ENCODE measurements around the gene IMPDH1. TPM values are rescaled to one million over a fixed set of nuclear protein-coding genes. Genes with fewer than 3 reads are reported as not detected.

Gene IMPDH1
- total and polyA plus RNA-seq, 10 of the 15 experiments (the other 5 are each of a cell fraction or from before 2014, with no cell fraction given): 0.50 to 61.3 (median 41.8) TPM

DNA sequence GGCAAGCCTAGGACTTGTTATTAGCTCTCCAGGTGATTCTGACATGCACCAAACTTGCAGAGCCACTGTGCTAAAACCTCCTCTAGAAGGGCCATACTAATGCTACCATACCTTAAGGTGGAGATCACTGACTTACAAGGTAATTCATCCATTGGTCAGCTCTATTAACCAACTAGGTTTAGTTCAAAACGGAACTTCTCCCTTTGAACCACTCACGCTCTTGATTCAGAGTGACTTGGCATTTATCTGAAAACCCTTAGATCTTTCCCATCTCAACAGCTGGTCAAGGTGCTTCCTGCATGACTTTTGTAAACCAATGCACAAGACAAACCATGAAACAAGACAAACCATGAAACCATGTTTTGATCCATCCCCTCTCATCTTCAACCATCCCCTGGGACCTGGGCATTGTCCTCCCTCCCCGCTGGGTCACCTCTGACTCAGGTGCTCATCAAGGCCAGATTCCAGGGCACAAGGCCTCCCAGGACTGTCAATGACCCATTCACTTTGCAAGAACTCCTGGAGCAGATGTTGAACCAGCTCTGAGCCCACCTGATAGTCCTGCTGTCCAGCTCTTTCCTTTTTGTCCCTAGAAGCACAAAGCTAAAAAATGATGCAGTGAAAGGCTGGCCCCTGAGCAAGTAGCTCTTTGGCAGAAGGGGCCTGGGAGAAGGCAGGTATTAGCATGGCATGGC lies 18.8 kb downstream of the IMPDH1 start (continued):
- TF ChIP-seq, protein P1, sequence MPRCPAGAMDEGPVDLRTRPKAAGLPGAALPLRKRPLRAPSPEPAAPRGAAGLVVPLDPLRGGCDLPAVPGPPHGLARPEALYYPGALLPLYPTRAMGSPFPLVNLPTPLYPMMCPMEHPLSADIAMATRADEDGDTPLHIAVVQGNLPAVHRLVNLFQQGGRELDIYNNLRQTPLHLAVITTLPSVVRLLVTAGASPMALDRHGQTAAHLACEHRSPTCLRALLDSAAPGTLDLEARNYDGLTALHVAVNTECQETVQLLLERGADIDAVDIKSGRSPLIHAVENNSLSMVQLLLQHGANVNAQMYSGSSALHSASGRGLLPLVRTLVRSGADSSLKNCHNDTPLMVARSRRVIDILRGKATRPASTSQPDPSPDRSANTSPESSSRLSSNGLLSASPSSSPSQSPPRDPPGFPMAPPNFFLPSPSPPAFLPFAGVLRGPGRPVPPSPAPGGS (IDR thresholded peaks at IDR 0.05; ENCODE audit: borderline replicate concordance, insufficient read depth, low read depth, low read length, poor library complexity, severe bottlenecking): no peak
- TF ChIP-seq CEBPB (IDR thresholded peaks at IDR 0.05; ENCODE audit: borderline replicate concordance in 1 of 2, low read depth in 2 of 2, low read length in 2 of 2): no peak
- no peak for TF ChIP-seq IRF4 (IDR thresholded peaks at IDR 0.05; ENCODE audit: low read depth, low read length)

DNA sequence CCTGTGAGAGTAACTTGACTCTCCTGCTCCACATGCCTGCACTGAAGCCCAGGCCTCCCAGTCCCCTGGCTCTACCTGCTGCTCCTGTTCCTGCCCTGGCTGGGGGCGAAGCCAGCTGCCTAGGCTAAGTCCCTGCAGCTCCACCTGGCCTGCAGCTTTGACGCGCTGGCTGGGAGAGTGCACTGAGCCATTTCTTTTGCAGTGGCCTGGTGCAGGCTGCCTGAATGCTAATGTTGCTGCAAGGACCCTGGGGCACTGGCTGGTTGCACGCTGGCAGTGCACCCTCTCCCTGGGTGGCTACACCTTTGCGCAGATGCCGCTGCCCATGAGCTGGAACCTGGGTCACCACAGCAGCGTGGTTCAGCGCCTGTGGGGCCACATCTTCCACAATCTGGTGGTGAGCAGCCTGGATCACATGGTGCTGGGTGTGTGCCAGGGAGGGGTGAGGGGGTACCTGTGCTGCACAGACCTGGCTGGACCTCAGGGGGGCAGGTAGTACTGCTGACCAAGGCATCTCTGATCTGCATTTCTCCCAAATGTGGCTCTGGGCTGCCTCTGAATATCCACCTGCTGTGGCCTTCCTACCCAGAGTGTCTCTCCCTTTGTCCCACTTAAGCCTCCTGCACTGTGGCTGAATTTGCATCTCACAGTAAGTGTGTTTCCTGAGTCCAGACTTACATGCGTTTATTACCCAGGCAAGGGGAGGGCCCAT lies 20.0 kb downstream of the IMPDH1 start:
- H3K79me2 ChIP-seq (ENCODE audit: control insufficient read depth, insufficient read depth, low read length): no peaks in the 10 kb centered on the region
- H3K4me3 ChIP-seq: no peak overlapping the region
- in situ Hi-C loops (cut with MboI) (no loop called here), intact Hi-C loops (cut with micrococcal nuclease; ENCODE audit: unreplicated experiment) (loop anchor here (10.0 kb wide), 1 partner anchor 255 kb away; no protein-coding TSS in a partner anchor)
- no peaks in the 10 kb centered on the region for H3K9me3 ChIP-seq (replicated peaks; ENCODE audit: control insufficient read depth, insufficient read depth, low read length)
- H3K27me3 ChIP-seq (replicated peaks in 1 of 2; ENCODE audit: control insufficient read depth in 2 of 2, insufficient read depth in 2 of 2, low read length in 1 of 2): no peaks in the 10 kb centered on the region; a peak in 1 of 4 replicates
- ChIA-PET SMC1A (ENCODE audit: uncharacterized antibody, unreplicated experiment) (interaction anchor here (1.1 to 1.5 kb wide), 3 partner anchors 8 to 45 kb away, joined by 3 to 4 read pairs (median 3); no protein-coding TSS in a partner anchor), POLR2A (interaction anchor here (0.7 kb wide), 1 partner anchor 291 kb away, joined by 4 read pairs; no protein-coding TSS in a partner anchor), RAD21 (ENCODE audit: unreplicated experiment) (interaction anchor here (1.8 kb wide), 1 partner anchor 43 kb away, joined by 4 read pairs; no protein-coding TSS in a partner anchor), CTCF (interaction anchor here (0.6 to 6.4 kb wide), 8 partner anchors 9 to 486 kb away, joined by 3 to 106 read pairs (median 14); partner anchors contain the start of gene RBM28)
- no peak overlapping the region for H2AFZ ChIP-seq (ENCODE audit: control insufficient read depth, low read depth, low read length)
- H4K20me1 ChIP-seq (ENCODE audit: control insufficient read depth, insufficient read depth): no peaks in the 10 kb centered on the region
- H3K4me2 ChIP-seq (ENCODE audit: control insufficient read depth, insufficient read depth): no peak overlapping the region
- peaks cover 0 to 3% of the 10 kb centered on the region in 2 experiments; a peak in 2 of 4 replicates for H3K36me3 ChIP-seq (ENCODE audit: control insufficient read depth in 2 of 2, insufficient read depth in 2 of 2, low read length in 1 of 2)
- ATAC-seq (no peak; the same call in 2 of the 3 replicates), DNase-seq (ENCODE audit: low read depth, low spot score) (no peak), FAIRE-seq (no peak)
- no peak overlapping the region for H3K27ac ChIP-seq (ENCODE audit: control insufficient read depth, insufficient read depth)
- WGBS (ENCODE audit: insufficient coverage, insufficient replicate concordance, low lambda C conversion rate, missing lambda C conversion rate): 19% methylated on average over 8 of the region's 9 CpGs
- H3K9ac ChIP-seq (ENCODE audit: control insufficient read depth, insufficient read depth, low read length): no peak overlapping the region
- no peaks in the 10 kb centered on the region for H3K4me1 ChIP-seq (ENCODE audit: control insufficient read depth, insufficient read depth, low read length)
- BruUV-seq (replicated peaks): no TSS peak
- no peak for TF ChIP-seq SMAD5 (IDR thresholded peaks at IDR 0.05; ENCODE audit: low read depth)
- no peak for TF ChIP-seq GATAD2B (conservative IDR thresholded peaks at IDR 0.05; ENCODE audit: low read depth)
- no peak for TF ChIP-seq ZNF24 (IDR thresholded peaks at IDR 0.05)
- TF ChIP-seq POLR2AphosphoS5 (IDR thresholded peaks at IDR 0.05; ENCODE audit: low read length): no peak
- TF ChIP-seq BMI1 (IDR thresholded peaks at IDR 0.05; ENCODE audit: borderline replicate concordance): no peak
- TF ChIP-seq LARP7 (IDR thresholded peaks at IDR 0.05): no peak
- TF ChIP-seq, protein P2, sequence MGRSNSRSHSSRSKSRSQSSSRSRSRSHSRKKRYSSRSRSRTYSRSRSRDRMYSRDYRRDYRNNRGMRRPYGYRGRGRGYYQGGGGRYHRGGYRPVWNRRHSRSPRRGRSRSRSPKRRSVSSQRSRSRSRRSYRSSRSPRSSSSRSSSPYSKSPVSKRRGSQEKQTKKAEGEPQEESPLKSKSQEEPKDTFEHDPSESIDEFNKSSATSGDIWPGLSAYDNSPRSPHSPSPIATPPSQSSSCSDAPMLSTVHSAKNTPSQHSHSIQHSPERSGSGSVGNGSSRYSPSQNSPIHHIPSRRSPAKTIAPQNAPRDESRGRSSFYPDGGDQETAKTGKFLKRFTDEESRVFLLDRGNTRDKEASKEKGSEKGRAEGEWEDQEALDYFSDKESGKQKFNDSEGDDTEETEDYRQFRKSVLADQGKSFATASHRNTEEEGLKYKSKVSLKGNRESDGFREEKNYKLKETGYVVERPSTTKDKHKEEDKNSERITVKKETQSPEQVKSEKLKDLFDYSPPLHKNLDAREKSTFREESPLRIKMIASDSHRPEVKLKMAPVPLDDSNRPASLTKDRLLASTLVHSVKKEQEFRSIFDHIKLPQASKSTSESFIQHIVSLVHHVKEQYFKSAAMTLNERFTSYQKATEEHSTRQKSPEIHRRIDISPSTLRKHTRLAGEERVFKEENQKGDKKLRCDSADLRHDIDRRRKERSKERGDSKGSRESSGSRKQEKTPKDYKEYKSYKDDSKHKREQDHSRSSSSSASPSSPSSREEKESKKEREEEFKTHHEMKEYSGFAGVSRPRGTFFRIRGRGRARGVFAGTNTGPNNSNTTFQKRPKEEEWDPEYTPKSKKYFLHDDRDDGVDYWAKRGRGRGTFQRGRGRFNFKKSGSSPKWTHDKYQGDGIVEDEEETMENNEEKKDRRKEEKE (IDR thresholded peaks at IDR 0.05): no peak
- no peak for TF ChIP-seq FOXM1 (IDR thresholded peaks at IDR 0.05; ENCODE audit: low read depth, low read length)
- TF ChIP-seq SMARCA5 (IDR thresholded peaks at IDR 0.05): no peak
- no peak for TF ChIP-seq SP1 (IDR thresholded peaks at IDR 0.05; ENCODE audit: low read depth, low read length)
- no peak for TF ChIP-seq MTA2 (IDR thresholded peaks at IDR 0.05; ENCODE audit: low read depth)
- TF ChIP-seq HDAC6 (IDR thresholded peaks at IDR 0.05; ENCODE audit: unreplicated experiment): no peak
- no peak for TF ChIP-seq ESRRA (IDR thresholded peaks at IDR 0.05; ENCODE audit: low read length)
- no peak for TF ChIP-seq NFYB (IDR thresholded peaks at IDR 0.05; ENCODE audit: insufficient read depth, low read depth, low read length)

Measured in GM12878 (cell line).